ENCODE measurements around the gene KLK4. TPM values are rescaled to one million over a fixed set of nuclear protein-coding genes. Genes with fewer than 3 reads are reported as not detected.

Gene KLK4
- not detected for total RNA-seq

GRCh38 chr19:50911206-50912101 lies at the start of gene KLK4:
TSS of gene KLK4 (minus strand) at chr19:50911395. CDS start at chr19:50910738, 657 bp downstream.
- Histone ChIP-seq H3K27ac (no peak within 1 kb of the TSS), H3K9me3 (no peaks in the 10 kb centered on the region), H3K27me3 (no peaks in the 10 kb centered on the region), H3K4me1 (no peaks in the 10 kb centered on the region), H3K36me3 (no peaks in the 10 kb centered on the region), H3K4me3 (no peak within 1 kb of the TSS)
- no peak for TF ChIP-seq CTCF (IDR thresholded peaks at IDR 0.05)
- intact Hi-C loops (cut with DNase I), result no loop called here
- DNase-seq (ENCODE audit: low spot score in 2 of 2), result no peak

GRCh38 chr19:50959731-50960500 lies 48.7 kb upstream of the KLK4 start:
- Histone ChIP-seq H3K27ac (no peak overlapping the region), H3K9me3 (no peaks in the 10 kb centered on the region), H3K4me1 (no peaks in the 10 kb centered on the region), H3K4me3 (no peak overlapping the region), H3K27me3 (no peaks in the 10 kb centered on the region), H3K36me3 (no peaks in the 10 kb centered on the region)
- intact Hi-C loops (cut with DNase I), result no loop called here
- no peak for DNase-seq (ENCODE audit: low spot score in 2 of 2)
- TF ChIP-seq CTCF (IDR thresholded peaks at IDR 0.05), result no peak

- DNase-seq (ENCODE audit: low spot score in 2 of 2), result no peak
- H3K4me1 ChIP-seq, result no peaks in the 10 kb centered on the region
- no peaks in the 10 kb centered on the region for H3K9me3 ChIP-seq
- intact Hi-C loops (cut with DNase I), result no loop called here
- no peak overlapping the region for H3K4me3 ChIP-seq
- no peaks in the 10 kb centered on the region for H3K36me3 ChIP-seq
- no peak for TF ChIP-seq CTCF (IDR thresholded peaks at IDR 0.05)
- no peak overlapping the region for H3K27ac ChIP-seq
- no peaks in the 10 kb centered on the region for H3K27me3 ChIP-seq
These were observed 46.4 kb upstream of the KLK4 start for GRCh38 chr19:50957587-50957986.

GRCh38 chr19:50952910-50953309 lies 41.7 kb upstream of the KLK4 start, which contains the start of gene KLK5:
TSS of gene KLK5 (minus strand) at chr19:50953038. CDS start at chr19:50952657, 381 bp downstream.
- Histone ChIP-seq H3K9me3 (no peaks in the 10 kb centered on the region), H3K27me3 (no peaks in the 10 kb centered on the region), H3K36me3 (no peaks in the 10 kb centered on the region), H3K4me3 (no peak within 1 kb of the TSS), H3K27ac (no peak within 1 kb of the TSS), H3K4me1 (no peaks in the 10 kb centered on the region)
- intact Hi-C loops (cut with DNase I), result no loop called here
- no peak for DNase-seq (ENCODE audit: low spot score in 2 of 2)
- TF ChIP-seq CTCF (IDR thresholded peaks at IDR 0.05), result no peak

- Histone ChIP-seq H3K27ac (no peak overlapping the region), H3K4me1 (no peaks in the 10 kb centered on the region), H3K9me3 (no peaks in the 10 kb centered on the region), H3K4me3 (no peak overlapping the region), H3K27me3 (no peaks in the 10 kb centered on the region), H3K36me3 (no peaks in the 10 kb centered on the region)
- no peak for DNase-seq (ENCODE audit: low spot score in 2 of 2)
- intact Hi-C loops (cut with DNase I), result no loop called here
- no peak for TF ChIP-seq CTCF (IDR thresholded peaks at IDR 0.05)
These were observed 38.7 kb upstream of the KLK4 start for GRCh38 chr19:50949861-50950260.
